HL-60 (cell line): ENCODE data around the gene NHERF2.

Source experiments
- DNase-seq, 2 experiments: peaks; one replicate each; pipeline ENCODE4 v3.0.0-alpha.2; 2010 to 2020; ENCODE audit warnings: low read depth in 1 of 2, low spot score in 1 of 2
- H3K27ac ChIP-seq: fragments of 250-450 bp; sonication (Bioruptor Pico); replicated peaks from 2 replicates; pipeline ENCODE4 v1.5.1; 2020; ENCODE audit warnings: mild to moderate bottlenecking, moderate library complexity
- H3K27me3 ChIP-seq: fragments of 250-450 bp; sonication (Bioruptor Pico); 2 replicates; pipeline ENCODE4 v1.5.1; 2021; ENCODE audit warnings: mild to moderate bottlenecking, moderate library complexity; ENCODE audit not compliant: insufficient read depth, poor library complexity, severe bottlenecking
- H3K4me3 ChIP-seq: replicated peaks from 2 replicates; pipeline ENCODE4 v1.5.1; 2011; ENCODE audit warnings: mild to moderate bottlenecking, control low read depth, low read length; ENCODE audit not compliant: insufficient read depth
- CTCF ChIP-seq: IDR thresholded peaks from one replicate; pipeline ENCODE4 v1.5.1; 2011; ENCODE audit warnings: low read length, control low read depth, inconsistent platforms; ENCODE audit not compliant: insufficient read depth
- GABPA ChIP-seq: IDR thresholded peaks from 2 replicates; pipeline ENCODE4 v1.6.1; 2012; ENCODE audit warnings: low read depth
- POLR2AphosphoS5 ChIP-seq: IDR thresholded peaks from 2 replicates; pipeline ENCODE4 v1.6.1; 2012; ENCODE audit warnings: low read depth
- REST ChIP-seq: IDR thresholded peaks from 2 replicates; pipeline ENCODE4 v1.6.1; 2012; ENCODE audit warnings: low read depth; ENCODE audit not compliant: insufficient replicate concordance
- SPI1 ChIP-seq: IDR thresholded peaks from 2 replicates; pipeline ENCODE4 v1.6.1; 2012; ENCODE audit warnings: low read depth, mild to moderate bottlenecking, borderline replicate concordance

Gene NHERF2

GRCh38 chr16:2061526-2061925 is 34.8 kb downstream of the NHERF2 start:
- DNase-seq, result no peak
- H3K27me3 ChIP-seq, result no peaks in the 10 kb centered on the region
- TF ChIP-seq CTCF (no peak), POLR2AphosphoS5 (no peak), SPI1 (no peak), GABPA (no peak), REST (no peak)
- no peak overlapping the region for H3K27ac ChIP-seq
- H3K4me3 ChIP-seq, result no peak overlapping the region

- no peak for TF ChIP-seq SPI1
- no peak overlapping the region for H3K27ac ChIP-seq
- no peak overlapping the region for H3K4me3 ChIP-seq
- H3K27me3 ChIP-seq, result no peaks in the 10 kb centered on the region
- no peak for DNase-seq
These were observed 36.1 kb downstream of the NHERF2 start for GRCh38 chr16:2062801-2063200.

GRCh38 chr16:2063861-2064260 is 37.2 kb downstream of the NHERF2 start:
- H3K27ac ChIP-seq, result no peak overlapping the region
- H3K4me3 ChIP-seq, result no peak overlapping the region
- TF ChIP-seq SPI1, result no peak
- no peak for TF ChIP-seq GABPA
- no peak for TF ChIP-seq REST
- TF ChIP-seq POLR2AphosphoS5, result no peak
- TF ChIP-seq CTCF, result no peak
- DNase-seq, result no peak
- H3K27me3 ChIP-seq, result no peaks in the 10 kb centered on the region

GRCh38 chr16:2064368-2064945 is 37.8 kb downstream of the NHERF2 start:
- H3K27ac ChIP-seq, result no peak overlapping the region
- TF ChIP-seq SPI1 (no peak), REST (no peak), POLR2AphosphoS5 (no peak), CTCF (no peak), GABPA (no peak)
- DNase-seq, result no peak
- no peaks in the 10 kb centered on the region for H3K27me3 ChIP-seq
- no peak overlapping the region for H3K4me3 ChIP-seq
